ENCODE measurements around the gene ACTL10. TPM values are rescaled to one million over a fixed set of nuclear protein-coding genes. Genes with fewer than 3 reads are reported as not detected.

ACTL10 gene
- total RNA-seq, 2 experiments from 2014 or later, result 5.6 to 11.7 TPM

GRCh38 chr20:33681728-33682353 lies 15.1 kb downstream of the ACTL10 start:
- peak; percentile 40 for DNase-seq (ENCODE audit: low spot score)
- Histone ChIP-seq H3K9me2 (ENCODE audit: insufficient read depth, low read length) (no peaks in the 10 kb centered on the region), H3K36me3 (ENCODE audit: insufficient read depth, low read length) (peaks cover 81% of the 10 kb centered on the region), H3K79me2 (ENCODE audit: insufficient read depth, low read depth, low read length) (peaks cover 66% of the 10 kb centered on the region), H2AFZ (ENCODE audit: low read length) (no peak overlapping the region), H3K4me3 (ENCODE audit: low read depth, low read length, poor library complexity, severe bottlenecking) (peak overlapping the region; percentile 60), H3K4me1 (ENCODE audit: insufficient read depth, low read length, poor library complexity, severe bottlenecking) (peaks cover 65% of the 10 kb centered on the region), H3K9me3 (ENCODE audit: low read length) (no peaks in the 10 kb centered on the region), H3K4me2 (ENCODE audit: low read length) (peak overlapping the region; percentile 97), H4K20me1 (ENCODE audit: insufficient read depth, low read length) (peaks cover 27% of the 10 kb centered on the region), H3K27ac (ENCODE audit: low read depth, low read length, poor library complexity, severe bottlenecking) (peak overlapping the region; percentile 78)
- no TSS peak for BruUV-seq (replicated peaks)
- ChIA-PET POLR2A (interaction anchor here (1.0 to 1.4 kb wide), 2 partner anchors 13 to 229 kb away, joined by 3 read pairs; no protein-coding TSS in a partner anchor), CTCF (ENCODE audit: unreplicated experiment) (interaction anchor here (1.5 to 2.9 kb wide), 2 partner anchors 14 to 50 kb away, joined by 4 to 16 read pairs; partner anchors contain the start of genes ACTL10 and ZNF341)
- intact Hi-C loops (cut with micrococcal nuclease; ENCODE audit: unreplicated experiment), result loop anchor here (10.0 kb wide), 1 partner anchor 1933 kb away; the partner anchor contains the start of gene SPAG4
- TF ChIP-seq CTCF (conservative IDR thresholded peaks at IDR 0.05; ENCODE audit: low read length), result no peak
- TF ChIP-seq EZH2phosphoT487 (IDR thresholded peaks at IDR 0.05; ENCODE audit: borderline replicate concordance, low read depth, low read length), result no peak

GRCh38 chr20:33684533-33685327 lies 18.0 kb downstream of the ACTL10 start:
- H3K4me3 ChIP-seq (ENCODE audit: low read depth, low read length, poor library complexity, severe bottlenecking), result peak overlapping the region; percentile 90
- no peaks in the 10 kb centered on the region for H3K9me3 ChIP-seq (ENCODE audit: low read length)
- peak overlapping the region; percentile 94 for H3K27ac ChIP-seq (ENCODE audit: low read depth, low read length, poor library complexity, severe bottlenecking)
- POLR2A ChIA-PET, result interaction anchor here (0.7 to 2.1 kb wide), 9 partner anchors 9 to 240 kb away, joined by 3 to 6 read pairs (median 4); partner anchors contain the start of gene ACTL10
- peaks cover 80% of the 10 kb centered on the region for H3K4me1 ChIP-seq (ENCODE audit: insufficient read depth, low read length, poor library complexity, severe bottlenecking)
- peak overlapping the region; percentile 97 for H3K4me2 ChIP-seq (ENCODE audit: low read length)
- CTCF ChIA-PET (ENCODE audit: unreplicated experiment), result interaction anchor here (1.0 to 1.3 kb wide), 3 partner anchors 16 to 241 kb away, joined by 3 to 9 read pairs (median 5); no protein-coding TSS in a partner anchor
- peak; percentile 74 for DNase-seq (ENCODE audit: low spot score)
- no TSS peak for BruUV-seq (replicated peaks)
- H2AFZ ChIP-seq (ENCODE audit: low read length), result no peak overlapping the region
- H3K36me3 ChIP-seq (ENCODE audit: insufficient read depth, low read length), result peaks cover 52% of the 10 kb centered on the region
- H3K9me2 ChIP-seq (ENCODE audit: insufficient read depth, low read length), result no peaks in the 10 kb centered on the region
- peaks cover 53% of the 10 kb centered on the region for H3K79me2 ChIP-seq (ENCODE audit: insufficient read depth, low read depth, low read length)
- peaks cover 27% of the 10 kb centered on the region for H4K20me1 ChIP-seq (ENCODE audit: insufficient read depth, low read length)
- TF ChIP-seq CTCF (conservative IDR thresholded peaks at IDR 0.05; ENCODE audit: low read length) (no peak), EZH2phosphoT487 (IDR thresholded peaks at IDR 0.05; ENCODE audit: borderline replicate concordance, low read depth, low read length) (no peak)
- intact Hi-C loops (cut with micrococcal nuclease; ENCODE audit: unreplicated experiment), result loop anchor here (1.0 to 10.0 kb wide), 4 partner anchors 18 to 1930 kb away; partner anchors contain the start of genes ACTL10, EIF2S2 and SPAG4
